Ecto neural progenitor cell (in vitro differentiated cells): ENCODE measurements around the gene ANKRD65.
"Not testable (repeated sequence)": the region's sequence is repeated elsewhere in the genome, so short reads cannot be mapped to it uniquely, and the experiment has no call there.

Source experiments
- DNase-seq: peaks from one replicate; pipeline ENCODE4 v3.0.0-alpha.2; 2018; ENCODE audit warnings: low spot score

ANKRD65 gene

DNA sequence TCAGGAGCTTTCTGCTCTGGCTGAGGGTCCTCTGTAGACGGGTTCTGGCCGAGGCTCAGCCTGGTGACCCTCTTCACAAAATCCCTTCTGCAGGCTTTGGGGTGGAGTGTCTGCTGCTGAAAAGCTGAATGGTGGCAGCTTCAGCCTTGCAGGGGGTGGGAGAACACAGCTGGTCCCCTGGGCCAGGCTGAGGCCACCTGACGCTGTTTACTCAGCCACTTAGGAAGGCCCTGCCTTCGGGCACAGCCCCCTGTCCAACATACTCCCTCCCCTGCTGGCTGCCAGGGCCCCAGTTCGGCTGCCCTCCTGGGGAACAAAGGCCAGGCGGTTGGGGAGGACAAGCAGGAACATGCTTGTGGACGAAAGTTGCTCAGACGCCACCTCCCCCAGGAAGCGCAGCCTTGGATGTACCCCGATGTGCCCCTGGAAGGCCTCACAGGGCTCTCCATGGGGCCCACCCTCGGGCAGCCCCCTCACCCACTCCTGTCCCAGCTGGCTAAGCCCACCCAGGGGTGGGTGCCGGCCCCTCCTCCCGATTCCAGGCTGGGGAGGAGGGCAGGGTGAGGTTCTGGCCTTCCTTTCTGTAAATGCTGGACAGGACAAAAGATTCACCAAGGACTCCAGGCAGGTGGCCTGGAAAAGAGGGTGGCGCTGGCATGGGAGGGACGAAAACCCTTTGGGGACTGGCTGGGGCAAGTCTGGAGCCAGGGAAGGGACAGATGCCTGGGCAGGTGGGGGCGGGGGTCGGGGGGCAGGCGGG lies at the start of gene ANKRD65:
Gene ANKRD65 (minus strand): TSS at position 130 of the 760 bp plus-strand sequence. CDS start 271 bp downstream, outside the sequence.
- peak; percentile 54 for DNase-seq

GRCh38 chr1:1468196-1468985 lies 47.3 kb upstream of the ANKRD65 start:
- not testable (repeated sequence) for DNase-seq

- no peak for DNase-seq
Observed at GRCh38 chr1:1463312-1463711, 42.2 kb upstream of the ANKRD65 start.

GRCh38 chr1:1462318-1462966 lies 41.4 kb upstream of the ANKRD65 start:
- DNase-seq = no peak

GRCh38 chr1:1461721-1462317 lies 40.7 kb upstream of the ANKRD65 start:
- DNase-seq = no peak

DNA sequence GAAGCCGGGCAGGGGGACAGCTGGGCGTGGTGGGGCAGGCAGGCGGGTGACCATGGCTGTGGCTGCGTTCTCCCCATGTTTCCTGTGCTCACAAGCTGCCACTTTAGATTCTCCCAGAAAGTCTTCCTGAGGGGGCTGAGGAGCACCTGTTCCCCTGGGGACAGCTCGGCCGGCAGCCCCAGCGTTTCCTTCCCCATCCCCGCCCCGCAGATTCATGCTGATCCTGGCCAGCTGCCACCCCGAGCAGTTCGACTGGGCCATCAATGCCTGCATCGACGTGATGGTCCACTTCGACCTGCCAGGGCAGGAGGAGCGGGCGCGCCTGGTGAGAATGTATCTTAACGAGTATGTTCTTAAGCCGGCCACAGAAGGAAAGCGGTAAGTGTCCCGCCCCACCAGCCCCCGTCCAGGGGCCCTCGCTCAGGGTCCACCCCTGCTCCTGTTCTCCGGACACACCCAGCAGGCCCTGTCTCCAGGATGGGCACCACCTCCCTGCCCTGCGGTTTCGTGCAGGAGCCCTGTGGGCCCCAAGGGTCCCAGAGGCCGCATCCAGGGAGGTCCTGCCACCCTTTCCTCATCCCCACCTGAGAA lies 39.6 kb upstream of the ANKRD65 start:
- no peak for DNase-seq

GRCh38 chr1:1459711-1460110 lies 38.6 kb upstream of the ANKRD65 start:
- not testable (repeated sequence) for DNase-seq

DNA sequence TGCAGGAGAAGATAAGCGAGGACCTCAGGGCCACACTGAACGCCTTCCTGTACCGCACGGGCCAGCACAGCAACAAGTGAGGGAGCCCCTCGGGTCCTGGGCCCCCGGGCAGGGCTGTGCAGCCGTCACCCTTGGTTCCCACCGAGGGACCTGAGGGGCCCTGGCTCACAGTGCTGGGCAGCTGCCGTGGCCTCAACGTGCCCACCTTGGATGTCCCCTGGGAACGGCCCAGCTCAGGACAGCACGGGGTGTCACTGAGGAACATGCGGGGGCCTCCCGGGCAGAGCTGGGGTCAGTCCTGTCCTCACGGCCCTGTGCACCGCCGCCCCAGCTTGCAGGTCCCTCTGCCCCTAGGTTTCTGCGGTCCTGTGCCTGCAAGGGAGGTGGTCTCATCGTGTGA lies 38.1 kb upstream of the ANKRD65 start:
- DNase-seq = not testable (repeated sequence)

GRCh38 chr1:1456683-1457255 lies 35.7 kb upstream of the ANKRD65 start:
- DNase-seq = not testable (repeated sequence)

- DNase-seq = not testable (repeated sequence)
Observed at GRCh38 chr1:1455934-1456333, 34.9 kb upstream of the ANKRD65 start.

GRCh38 chr1:1455366-1455884 lies 34.3 kb upstream of the ANKRD65 start:
- DNase-seq = no peak

DNA sequence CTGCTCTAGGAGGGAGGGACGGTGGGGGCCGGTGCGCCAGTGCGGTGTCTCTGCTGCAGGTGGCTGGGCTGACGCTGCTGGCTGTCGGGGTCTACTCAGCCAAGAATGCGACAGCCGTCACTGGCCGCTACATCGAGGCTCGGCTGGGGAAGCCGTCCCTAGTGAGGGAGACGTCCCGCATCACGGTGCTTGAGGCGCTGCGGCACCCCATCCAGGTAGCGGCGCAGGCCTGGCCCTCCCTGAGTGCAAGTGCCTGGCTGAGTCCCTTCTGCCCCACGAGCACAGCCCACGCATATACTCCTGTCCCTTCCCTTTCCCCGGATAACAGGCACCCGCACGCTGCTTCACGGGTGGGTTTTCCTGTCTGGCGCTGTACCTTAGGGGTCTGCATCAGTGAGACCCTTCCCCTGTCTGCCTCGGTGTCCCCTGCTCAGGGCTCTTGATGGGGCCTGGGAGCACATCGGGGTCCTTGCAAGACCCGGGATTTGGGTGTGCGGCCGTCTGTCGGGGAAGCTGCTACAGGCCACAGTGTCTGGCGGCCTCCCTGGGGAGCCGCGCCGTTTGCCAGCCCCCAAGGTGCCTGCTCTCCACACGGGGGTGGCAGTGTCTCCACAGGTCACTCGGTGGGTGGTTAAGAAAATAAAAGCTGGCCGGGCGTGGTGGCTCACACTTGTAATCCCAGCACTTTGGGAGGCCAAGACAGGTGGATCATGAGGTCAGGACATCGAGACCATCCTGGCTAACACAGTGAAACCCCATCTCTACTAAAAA lies 33.4 kb upstream of the ANKRD65 start:
- DNase-seq = not testable (repeated sequence)

DNA sequence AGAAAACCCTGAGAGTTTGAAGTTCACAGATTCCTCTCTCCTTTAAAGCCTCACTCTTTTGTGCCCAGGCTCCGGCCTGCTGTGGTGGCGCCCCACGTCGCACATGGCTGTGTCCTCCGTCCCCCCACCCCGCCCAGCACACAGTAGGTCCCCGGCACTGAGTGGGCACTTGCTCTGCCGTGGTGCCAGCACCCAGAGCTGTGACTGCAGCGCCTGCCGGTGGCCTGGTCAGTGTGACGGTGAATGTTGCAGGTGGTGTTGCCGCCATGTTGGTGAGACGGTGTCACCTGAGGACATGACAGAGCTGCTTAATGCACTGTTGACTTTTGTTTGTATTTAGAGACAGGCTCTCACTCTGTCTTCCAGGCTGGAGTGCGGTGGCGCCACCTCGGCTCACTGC lies 31.8 kb upstream of the ANKRD65 start:
- no peak for DNase-seq

GRCh38 chr1:1452365-1452739 lies 31.3 kb upstream of the ANKRD65 start:
- not testable (repeated sequence) for DNase-seq

GRCh38 chr1:1451696-1452364 lies 30.8 kb upstream of the ANKRD65 start:
- no peak for DNase-seq

DNA sequence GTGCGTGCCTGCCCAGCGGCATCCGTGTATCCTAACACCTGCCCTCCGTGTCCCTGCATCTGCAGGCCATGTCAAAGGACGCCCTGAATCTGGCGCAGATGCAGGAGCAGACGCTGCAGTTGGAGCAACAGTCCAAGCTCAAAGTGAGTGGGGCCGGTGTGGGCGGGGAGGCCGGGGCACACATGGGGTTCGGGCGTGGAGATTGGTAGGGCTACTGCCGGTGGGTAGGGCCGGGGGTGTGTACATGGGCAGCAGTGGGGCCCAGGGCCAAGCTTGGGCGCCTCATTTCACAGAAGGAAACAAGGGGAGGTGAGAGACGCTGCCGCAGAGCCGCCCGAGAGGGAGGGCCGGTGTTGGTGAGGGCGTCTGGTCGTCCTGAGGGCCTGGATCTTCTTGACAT lies 29.5 kb upstream of the ANKRD65 start:
- DNase-seq = not testable (repeated sequence)

DNA sequence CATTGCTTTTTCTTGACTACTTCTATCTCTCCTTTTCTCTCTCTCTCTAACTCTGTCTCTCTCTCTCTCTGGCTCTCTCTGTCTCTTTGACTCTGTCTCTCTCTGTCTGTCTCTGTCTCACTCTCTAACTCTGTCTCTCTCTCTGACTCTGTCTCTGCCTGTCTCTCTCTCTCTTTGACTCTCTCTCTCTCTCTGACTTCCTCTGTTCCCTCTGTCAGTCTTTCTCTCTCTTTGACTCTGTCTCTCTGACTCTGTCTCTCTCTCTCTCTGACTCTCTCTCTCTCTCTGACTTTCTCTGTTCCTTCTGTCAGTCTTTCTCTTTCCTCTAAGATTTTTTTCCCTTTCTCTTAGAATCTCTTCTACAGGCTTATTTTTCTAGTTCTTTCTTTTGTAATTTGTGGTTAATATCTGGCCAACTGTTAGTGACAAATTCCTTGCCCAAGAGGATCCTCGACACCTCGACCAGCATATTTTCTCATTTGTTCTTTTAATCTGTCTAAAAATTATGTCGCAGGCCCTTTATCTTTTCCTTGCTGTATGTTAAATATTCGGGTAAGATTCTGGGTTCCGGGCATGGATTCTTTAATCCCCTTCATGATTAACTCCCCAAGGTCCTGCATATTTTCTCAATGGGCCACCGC lies 28.1 kb upstream of the ANKRD65 start, which contains the start of gene ATAD3C:
Gene ATAD3C (plus strand): TSS at position 591 of the 641 bp plus-strand sequence. CDS start 995 bp downstream, outside the sequence.
- DNase-seq = no peak

DNA sequence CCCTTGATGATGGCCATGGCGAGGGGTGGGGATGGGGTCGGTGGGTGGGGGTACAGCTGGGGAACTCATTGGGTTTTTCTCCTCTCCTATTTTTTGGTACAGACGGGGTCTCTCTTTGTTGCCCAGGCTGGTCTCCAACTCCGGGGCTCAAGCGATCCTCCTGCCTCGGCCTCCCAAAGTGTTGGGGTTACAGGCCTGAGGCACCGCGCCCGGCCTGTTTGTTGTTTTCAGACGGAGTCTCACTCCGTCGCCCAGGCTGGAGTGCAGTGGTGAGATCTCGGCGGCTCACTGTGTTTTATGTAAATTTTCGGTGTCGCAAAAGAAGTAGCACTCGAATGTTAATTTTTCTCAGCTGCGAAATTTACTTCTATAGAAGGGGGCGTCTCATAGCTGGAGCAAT lies 25.6 kb upstream of the ANKRD65 start:
- not testable (repeated sequence) for DNase-seq

- no peak for DNase-seq
Observed at GRCh38 chr1:1442069-1442770, 21.1 kb upstream of the ANKRD65 start.
